Amygdala (tissue), 56 donors: ENCODE data around the gene NTNG1.

Experiments used
- DNase-seq, 56 donors: peaks; one replicate each; lab custom pipeline; 2025; lab: John Stamatoyannopoulos, UW

The NTNG1 gene

DNA sequence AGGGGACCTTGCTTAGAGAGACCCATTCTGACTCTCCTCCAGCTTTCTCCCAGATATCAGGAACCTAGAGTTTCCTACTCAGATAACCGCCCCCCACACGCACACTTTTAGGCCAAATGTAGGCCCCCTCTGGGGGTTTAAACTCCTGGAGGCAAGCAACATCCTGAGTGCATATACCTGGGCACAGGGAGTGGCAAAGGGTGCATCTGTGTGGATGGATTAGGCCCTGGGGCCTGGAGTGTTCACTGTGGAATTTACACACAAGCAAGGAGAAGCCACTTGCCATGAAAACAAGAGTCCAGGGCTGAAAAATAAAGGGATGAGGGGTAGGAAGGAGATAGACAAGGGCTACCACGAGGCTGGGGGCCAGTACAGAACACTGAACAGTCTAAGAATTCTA, 343.1 kb downstream of the NTNG1 start:
- DNase-seq: no peak

DNA sequence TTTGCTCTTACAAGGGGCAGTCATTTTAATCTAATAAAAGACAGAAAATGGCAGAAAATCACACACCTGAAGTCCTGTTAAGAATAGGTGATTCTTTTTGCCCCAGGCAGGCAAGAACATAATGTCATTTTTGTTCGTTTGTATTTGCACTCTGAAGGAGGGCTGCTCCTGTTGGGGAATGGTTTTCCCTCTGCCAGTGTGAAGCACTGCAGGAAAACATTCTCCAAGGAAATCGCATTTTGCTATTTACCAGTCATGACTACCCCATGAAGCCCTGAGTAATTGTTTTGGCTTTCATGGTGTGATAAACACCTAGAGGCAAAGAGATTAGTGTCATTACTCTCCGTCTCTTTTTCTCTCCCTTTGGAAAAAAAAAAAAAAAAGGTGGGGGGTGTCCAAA, 345.5 kb downstream of the NTNG1 start:
- DNase-seq: no peak

DNA sequence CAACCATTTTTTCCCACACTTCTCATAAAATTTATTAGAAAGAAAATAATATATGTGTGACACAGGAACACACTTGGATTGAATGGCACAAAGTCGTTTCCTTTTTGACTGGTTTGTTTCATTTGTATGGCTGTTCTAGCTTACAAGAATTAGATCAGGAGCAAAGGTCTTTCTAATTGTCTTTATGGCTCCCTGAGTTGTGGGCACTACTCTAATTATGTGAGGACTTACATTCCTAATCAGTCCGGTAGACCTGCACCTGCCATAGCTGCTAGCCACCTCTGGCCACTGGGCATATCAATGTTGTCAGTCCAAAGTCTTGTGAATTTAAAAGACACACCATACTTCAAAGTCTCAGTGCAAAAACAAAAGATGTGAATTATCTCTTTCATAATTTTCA, 346.7 kb downstream of the NTNG1 start:
- DNase-seq: no peak

DNA sequence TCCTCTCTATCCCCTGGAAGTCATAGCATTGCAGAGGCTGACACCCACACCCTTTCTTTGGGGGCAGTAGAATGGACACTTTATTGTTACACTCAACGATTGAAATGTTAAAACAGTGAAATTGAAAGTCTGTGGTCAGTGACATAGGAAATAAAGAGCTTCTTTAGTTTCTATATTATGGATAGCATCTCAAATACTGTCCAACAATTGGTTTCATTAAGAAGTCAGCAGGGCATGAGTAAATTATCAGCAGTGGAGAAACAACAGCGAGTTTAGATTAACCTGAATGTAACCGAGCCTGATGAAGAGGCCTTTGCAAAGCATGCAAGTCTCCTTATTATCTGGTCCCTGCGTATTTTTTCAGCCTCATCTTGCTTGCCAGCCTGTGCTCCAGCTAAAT, 350.7 kb downstream of the NTNG1 start:
- DNase-seq: no peak

- no peak for DNase-seq
Observed at GRCh38 chr1:107493111-107493716, 352.4 kb downstream of the NTNG1 start.

DNA sequence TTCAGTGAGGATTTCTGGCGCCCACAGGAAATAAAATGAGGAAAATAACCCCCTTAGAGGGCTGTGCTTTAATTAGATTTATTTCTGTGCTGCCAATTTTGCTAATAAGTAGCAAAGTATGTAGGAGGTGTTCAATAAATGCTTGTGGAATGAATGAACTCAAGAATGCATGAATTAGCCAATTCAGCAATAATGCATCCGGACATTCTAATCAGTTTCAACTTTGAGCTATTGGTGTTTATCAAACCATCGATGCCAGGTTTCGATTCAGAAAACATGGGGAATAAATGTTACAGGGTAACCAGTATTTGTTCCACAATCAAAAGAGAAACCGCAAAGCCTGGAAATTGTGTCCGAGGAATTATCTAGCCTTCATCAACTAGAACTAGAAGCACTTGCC, 353.2 kb downstream of the NTNG1 start:
- no peak for DNase-seq

- DNase-seq: no peak
Observed at GRCh38 chr1:107496002-107496401, 355.2 kb downstream of the NTNG1 start.

- no peak for DNase-seq
Observed at GRCh38 chr1:107499139-107499744, 358.4 kb downstream of the NTNG1 start.

DNA sequence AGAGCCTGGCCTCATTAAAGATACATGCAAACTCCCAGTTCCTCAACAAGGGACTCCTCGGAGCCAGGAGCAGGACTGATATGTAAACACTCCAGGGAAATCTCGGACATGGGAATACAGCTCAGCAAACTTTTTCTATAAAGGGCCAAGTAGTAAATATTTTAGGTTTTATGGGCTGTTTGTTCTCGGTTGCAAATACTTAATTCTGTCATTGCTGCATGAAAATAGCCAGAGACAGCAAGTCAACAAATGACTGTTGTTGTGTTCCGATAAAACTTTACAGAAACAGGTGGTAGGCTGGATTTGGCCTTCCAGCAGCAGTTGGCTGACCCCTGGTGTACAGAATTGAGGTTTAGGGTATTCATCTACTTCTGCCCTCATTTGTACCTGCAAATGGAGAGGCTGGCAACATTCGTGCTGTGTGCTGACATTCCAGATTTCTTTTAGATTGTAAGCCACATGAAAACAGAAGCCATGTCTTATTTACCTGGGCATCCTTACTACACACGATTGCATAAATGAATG, 360.3 kb downstream of the NTNG1 start:
- no peak for DNase-seq

DNA sequence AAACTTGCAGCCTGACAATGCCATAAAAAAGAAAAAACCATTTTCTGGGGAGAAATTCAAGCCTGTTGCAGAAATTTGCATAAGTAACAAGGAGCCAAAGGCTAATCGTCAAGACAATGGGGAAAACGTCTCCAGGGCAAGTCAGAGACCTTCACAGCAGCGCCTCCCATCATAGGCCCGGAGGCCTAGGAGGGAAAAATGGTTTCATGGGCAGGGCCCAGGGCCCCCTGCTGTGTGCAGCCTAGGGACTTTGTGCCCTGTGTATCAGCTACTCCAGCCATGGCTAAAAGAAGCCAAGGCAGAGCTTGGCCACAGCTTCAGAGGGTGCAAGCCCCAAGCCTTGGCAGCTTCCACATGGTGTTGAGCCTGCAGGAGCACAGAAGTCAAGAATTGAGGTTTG, 369.5 kb downstream of the NTNG1 start:
- no peak for DNase-seq

GRCh38 chr1:107512836-107513235, 372.0 kb downstream of the NTNG1 start:
- no peak for DNase-seq

GRCh38 chr1:107514841-107515240, 374.0 kb downstream of the NTNG1 start:
- no peak for DNase-seq

DNA sequence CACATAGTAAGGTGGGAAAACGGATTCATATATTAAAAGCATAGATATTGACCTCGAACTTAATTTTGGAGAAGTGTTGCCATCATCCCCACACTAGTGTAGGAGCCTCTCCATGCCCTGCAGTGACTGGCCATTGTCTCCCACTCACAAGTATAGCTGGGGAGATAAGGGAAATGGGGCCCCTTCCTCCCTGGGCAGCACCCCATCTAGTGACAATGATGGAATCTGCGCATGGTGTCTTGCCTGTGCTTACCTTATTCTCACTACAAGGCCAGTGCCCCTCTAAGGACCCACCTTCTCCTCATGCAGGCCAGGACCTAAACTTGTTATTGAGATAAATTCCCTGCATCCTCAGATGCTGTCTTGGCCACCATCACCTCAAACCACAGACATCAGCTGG, 374.9 kb downstream of the NTNG1 start:
- no peak for DNase-seq

DNA sequence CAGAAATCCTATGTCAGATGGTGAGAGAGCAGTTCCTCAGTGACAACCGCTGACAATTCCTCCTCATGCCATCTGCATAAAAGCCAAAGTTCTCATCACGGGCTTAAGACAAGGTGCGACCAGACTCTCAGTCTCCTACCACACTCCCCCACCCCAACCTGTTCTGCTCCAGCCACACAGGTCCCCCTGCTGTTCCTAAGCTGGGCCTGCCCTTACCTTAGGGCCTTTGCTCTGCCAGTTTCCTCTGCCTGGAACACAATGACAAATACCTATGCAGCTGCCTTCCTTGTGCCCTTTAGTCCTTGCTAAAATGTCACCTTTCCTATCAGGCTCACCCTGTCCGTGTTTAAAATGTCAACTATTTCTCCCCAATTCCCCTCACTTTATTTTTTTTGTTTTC, 382.2 kb downstream of the NTNG1 start:
- DNase-seq: no peak

GRCh38 chr1:107523736-107524135, 382.9 kb downstream of the NTNG1 start:
- DNase-seq: no peak

GRCh38 chr1:107524301-107524700, 383.5 kb downstream of the NTNG1 start:
- no peak for DNase-seq

DNA sequence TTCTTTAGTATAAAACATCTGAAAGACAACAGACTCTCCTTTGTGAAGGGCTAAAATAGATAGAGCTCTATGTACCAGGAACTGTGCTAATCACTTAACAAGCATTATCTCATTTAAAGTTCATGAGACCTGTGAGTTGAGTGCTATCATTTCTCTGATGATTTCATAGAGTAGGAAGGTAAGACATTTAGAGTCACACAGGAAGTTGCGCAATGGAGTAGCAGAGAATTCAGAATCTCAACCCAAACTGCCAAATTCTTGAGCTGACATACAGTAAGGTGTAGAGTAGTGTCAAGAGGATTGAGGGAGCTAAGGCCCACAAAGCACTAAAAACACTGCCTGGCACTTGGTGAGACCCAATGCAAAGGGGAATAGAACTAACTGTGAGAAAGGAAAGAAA, 384.3 kb downstream of the NTNG1 start:
- DNase-seq: no peak

DNA sequence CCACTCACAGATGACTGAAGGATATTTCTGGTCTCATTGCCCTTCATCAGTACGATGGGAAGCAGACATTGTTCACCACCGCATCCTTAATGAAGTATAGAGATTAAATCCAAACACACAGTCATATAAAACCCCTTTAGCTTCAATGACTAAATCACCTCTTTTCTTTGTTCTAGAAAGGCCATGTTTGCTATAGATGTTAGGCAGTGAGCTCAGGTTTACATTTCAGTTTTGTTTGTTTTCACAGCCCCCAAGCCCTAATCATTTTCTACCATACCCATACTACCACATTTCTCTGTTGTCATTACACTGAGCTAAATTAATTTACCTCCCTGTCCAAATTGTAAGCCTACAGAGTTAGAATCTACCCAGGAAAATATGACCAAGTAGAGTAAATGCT, 385.1 kb downstream of the NTNG1 start:
- DNase-seq: no peak

GRCh38 chr1:107526524-107527198, 385.8 kb downstream of the NTNG1 start:
- no peak for DNase-seq

- peak in 15 of 56 donors; percentile 1 to 65 (median 6) for DNase-seq
Observed at GRCh38 chr1:107529511-107530149, 388.8 kb downstream of the NTNG1 start.

DNA sequence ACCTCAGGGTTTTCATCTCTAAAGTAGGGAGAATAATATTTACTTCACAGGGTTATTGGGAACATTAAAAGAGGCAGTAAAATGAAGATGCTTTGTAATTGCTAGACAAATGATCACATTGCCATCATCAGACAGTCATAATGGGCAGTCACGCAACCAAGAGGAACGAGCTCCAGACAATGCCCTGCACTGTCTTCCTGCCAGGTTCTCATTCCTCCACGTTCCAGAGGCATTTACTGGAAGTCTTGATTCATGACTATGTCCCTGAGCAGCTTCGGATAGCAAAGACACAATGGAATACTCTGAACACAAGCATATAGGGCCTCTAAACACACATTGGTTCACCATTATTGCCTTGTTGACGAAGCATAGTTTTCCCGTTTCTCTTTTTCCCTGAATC, 389.7 kb downstream of the NTNG1 start:
- peak in 2 of 56 donors; percentile 3 to 4 for DNase-seq
